ENCODE data around the gene RAB11FIP4.

RAB11FIP4 gene

GRCh38 chr17:31388351-31388750, 3.1 kb upstream of the RAB11FIP4 start:
- DNase-seq = no peak

GRCh38 chr17:31388770-31389656, 2.5 kb upstream of the RAB11FIP4 start:
- peak; percentile 26 for DNase-seq

- DNase-seq = no peak
Measured at GRCh38 chr17:31389657-31390381, 1.7 kb upstream of the RAB11FIP4 start.

- no peak for DNase-seq
Measured at GRCh38 chr17:31390426-31390747, 1.1 kb upstream of the RAB11FIP4 start.

DNA sequence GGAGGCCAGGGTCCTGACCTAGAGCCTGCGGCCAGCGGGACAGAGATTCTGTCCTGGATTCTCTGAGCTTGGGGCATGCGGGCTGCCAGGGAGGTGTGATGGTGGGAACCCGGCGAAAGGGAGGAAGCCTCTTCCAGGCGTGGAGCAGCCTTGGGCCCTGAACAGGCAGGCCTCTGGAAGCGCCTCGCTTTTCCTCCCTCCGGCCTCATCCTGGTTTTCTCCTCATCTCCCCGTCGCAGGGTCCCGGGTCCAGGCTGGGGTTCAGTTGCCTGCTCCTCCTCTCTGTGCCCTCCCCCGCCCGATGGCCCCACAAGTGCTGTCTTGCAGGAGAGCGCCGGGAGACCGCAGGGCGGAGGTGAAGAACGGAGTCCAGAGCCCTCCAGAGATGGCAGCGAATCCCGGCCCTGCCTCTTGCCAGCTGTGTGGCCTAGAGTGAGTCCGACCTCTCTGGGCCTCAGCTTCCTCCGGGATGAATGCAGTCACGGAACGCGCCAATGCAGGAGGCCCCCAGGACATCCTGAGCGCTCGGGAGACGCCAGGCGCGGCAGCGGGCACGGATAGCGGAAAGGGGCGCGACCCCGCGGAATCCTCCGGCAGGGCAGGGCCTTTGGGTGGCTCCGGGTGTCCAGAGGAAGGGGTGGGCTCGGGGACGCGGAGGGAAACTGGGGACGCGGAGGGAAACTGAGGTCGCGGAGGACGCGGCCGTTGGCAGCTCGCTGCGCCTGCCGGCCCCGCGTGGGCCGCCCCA, 553 bp upstream of the RAB11FIP4 start:
- no peak for DNase-seq

GRCh38 chr17:31392002-31392855, 754 bp downstream of the RAB11FIP4 start:
- no peak for DNase-seq

- no peak for DNase-seq
Measured at GRCh38 chr17:31392856-31393748, 1.6 kb downstream of the RAB11FIP4 start.

- DNase-seq = no peak
Measured at GRCh38 chr17:31393749-31394146, 2.3 kb downstream of the RAB11FIP4 start.

GRCh38 chr17:31394544-31394943, 3.1 kb downstream of the RAB11FIP4 start:
- no peak for DNase-seq

- DNase-seq = no peak
Measured at GRCh38 chr17:31397256-31397939, 5.9 kb downstream of the RAB11FIP4 start.

DNA sequence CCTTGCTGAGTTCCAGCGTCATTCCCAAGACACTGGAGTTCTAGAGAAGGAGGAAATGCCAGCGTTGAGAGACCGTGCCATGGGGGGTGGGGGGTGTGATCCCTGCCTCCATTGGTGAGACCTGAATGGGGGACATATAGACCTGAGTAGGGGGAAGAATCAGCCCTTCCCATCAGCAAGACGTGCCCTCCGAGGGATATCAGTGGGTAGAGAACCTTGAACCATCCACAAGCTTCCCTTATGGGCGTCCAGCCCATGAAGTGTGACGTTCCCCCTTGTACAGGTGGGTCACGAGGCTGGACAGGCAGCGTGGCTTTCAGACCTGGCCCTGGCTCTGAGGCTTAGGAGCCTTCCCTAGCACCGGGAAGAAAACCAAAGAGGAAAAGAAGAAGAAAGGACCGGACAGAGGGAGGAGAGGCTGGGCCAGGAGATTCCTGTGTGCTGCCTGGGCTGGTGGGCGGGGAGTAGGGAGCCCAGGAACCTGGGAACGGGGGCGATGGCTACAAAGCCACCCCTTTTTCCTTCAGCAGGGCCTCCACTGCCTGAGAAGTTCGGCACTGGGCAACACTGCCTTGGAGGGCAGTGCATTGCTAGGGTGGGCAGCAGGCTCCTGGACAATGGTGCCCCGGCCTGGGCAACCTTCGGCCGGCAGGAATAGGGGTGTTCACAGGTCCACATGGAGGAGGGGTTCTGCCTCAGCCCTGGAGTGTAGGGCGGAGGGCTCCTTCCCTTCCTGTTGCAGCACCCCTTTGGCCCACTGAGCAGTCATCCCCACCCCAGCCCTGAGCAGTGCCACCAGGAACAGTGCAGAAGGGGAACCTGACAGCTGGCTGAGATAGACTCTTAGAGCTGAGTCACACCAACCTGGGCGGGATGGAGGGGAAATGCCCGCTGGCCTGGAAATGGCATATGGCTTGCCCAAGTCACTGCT, 7.2 kb downstream of the RAB11FIP4 start:
- DNase-seq = no peak

GRCh38 chr17:31400481-31400950, 9.0 kb downstream of the RAB11FIP4 start:
- DNase-seq = no peak

GRCh38 chr17:31401456-31402254, 10.2 kb downstream of the RAB11FIP4 start:
- DNase-seq = no peak

DNA sequence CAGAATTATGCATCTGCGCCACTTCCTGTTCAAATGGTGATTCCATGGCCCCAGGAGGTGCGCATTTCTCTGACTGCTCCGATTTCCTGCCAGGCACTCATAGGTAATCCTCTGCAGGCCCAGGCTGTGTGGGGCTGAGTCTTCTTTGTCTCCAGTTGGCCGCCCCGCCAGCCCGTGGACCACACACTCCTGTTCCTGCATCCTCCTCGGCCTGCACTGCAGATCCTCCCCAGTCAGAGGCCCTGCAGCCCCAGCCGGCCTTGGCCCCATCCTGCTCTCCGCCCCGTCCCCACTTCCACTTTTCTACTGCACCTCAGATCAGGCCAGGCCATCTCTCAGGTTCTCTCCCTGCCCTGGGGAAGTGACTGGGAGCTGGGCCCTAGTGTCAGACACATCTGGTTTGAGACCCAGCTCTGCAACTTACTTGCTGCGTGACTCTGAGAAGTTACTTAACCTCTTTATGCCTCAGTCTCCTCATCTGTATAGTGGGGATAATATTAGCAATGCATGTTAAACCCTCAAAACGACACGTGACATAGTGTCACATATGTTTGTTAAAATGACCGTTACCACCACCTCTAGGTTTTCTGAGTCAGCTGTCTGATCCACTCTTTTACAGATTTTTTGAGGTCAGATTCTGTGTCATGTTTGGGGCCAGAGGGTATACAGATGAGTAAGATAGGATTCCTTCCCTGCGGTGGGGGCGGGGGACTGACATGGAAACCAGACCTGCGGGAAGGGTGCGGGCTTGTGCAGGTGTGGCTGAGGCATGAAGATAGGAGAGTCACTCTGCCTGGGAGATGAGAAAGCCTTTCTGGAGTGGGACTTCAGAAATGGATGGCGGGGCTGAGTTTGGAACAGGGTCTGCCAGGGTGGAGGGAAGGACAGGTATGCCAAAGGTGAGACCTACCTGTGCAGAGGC, 12.8 kb downstream of the RAB11FIP4 start:
- no peak for DNase-seq

GRCh38 chr17:31405890-31406371, 14.5 kb downstream of the RAB11FIP4 start:
- DNase-seq = no peak

DNA sequence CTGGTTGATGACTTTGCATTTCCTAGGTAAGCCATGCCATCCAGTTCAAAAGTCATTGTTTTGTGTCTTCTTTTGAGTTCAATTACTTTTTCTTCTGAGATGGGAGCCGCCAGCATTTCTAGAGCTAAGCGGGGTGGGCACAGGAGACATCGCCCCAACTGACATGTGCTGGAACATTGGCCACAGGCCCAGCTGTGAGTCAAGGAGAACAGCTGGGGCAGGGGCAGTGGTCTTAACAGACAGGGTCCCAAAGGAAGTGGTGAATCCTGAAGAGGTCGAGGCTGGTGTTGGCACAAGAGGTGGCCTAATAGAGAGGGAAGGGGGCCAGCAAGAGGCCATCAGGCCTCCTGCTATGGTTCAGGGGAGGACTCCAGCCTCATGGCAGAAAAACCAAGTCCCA, 17.1 kb downstream of the RAB11FIP4 start:
- no peak for DNase-seq

GRCh38 chr17:31411707-31412285, 20.3 kb downstream of the RAB11FIP4 start:
- DNase-seq = no peak
